Measurements from ENCODE around the gene NPC1L1. TPM values are rescaled to one million over a fixed set of nuclear protein-coding genes. Genes with fewer than 3 reads are reported as not detected.

NPC1L1 gene
- total and polyA plus RNA-seq, 2 of the 13 experiments (the other 11 are each of a cell fraction or from before 2014, with no cell fraction given), result 4.8 to 14.5 TPM

DNA sequence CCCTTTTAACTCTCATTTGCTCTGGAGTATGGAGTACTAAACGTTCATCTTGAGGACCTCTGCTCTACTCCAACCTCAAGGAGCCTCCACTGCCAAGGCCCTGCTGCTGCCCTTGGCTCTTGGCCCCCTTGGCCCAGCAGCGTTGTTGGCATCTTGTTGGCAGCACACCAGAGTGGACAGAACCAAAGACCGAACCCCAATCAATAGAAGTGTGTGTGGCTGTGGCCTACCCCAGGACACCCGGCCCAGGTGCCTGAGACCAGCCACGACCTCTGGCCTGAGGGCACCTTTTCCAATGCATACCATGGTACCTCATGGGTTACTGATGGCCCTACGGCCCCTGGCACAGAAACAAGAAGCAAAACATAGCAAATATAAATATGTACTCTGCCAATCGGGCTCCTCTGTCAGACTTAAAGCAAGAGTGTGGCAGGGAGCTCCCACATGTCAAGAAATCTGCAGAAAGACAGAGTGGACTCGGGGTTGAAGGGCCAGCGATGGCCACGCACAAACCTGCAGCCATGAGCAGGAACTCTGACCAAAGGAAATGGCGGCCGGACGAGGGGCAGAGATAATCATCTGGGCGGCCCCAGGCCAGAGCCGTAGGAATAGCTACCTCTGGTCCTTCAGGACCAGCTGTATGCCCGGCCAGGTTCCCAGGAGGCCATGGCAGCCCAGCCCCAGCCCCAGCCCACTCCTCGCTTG, 2.9 kb downstream of the NPC1L1 start (continued):
- 0 out of 2 replicates have a peak, but pooled peaks have one; percentile 20 for TF ChIP-seq ZFX (CRISPR knock-in tag; IDR thresholded peaks at IDR 0.05; ENCODE audit: low read depth)
- no peak for TF ChIP-seq MXD1 (CRISPR knock-in tag; IDR thresholded peaks at IDR 0.05)
- no peak for TF ChIP-seq STAT5B (CRISPR knock-in tag; IDR thresholded peaks at IDR 0.05)

- TF ChIP-seq ZNF605 (CRISPR knock-in tag; IDR thresholded peaks at IDR 0.05) (no peak), CHD4 (IDR thresholded peaks at IDR 0.05; ENCODE audit: borderline replicate concordance, low read length) (0 out of 2 replicates have a peak, but pooled peaks have one; percentile 31), ZMYM3 (CRISPR knock-in tag; IDR thresholded peaks at IDR 0.05) (peak; percentile 93), DR1 (CRISPR knock-in tag; IDR thresholded peaks at IDR 0.05) (no peak), ZNF547 (CRISPR knock-in tag; IDR thresholded peaks at IDR 0.05) (no peak), ZNF550 (CRISPR knock-in tag; IDR thresholded peaks at IDR 0.05; ENCODE audit: borderline replicate concordance) (no peak), EED (CRISPR knock-in tag; IDR thresholded peaks at IDR 0.05) (no peak), ZNF629 (CRISPR knock-in tag; conservative IDR thresholded peaks at IDR 0.05) (peak; percentile 95), ZNF556 (CRISPR knock-in tag; IDR thresholded peaks at IDR 0.05; ENCODE audit: borderline replicate concordance) (no peak), RCOR2 (CRISPR knock-in tag; IDR thresholded peaks at IDR 0.05) (0 out of 2 replicates have a peak, but pooled peaks have one; percentile 26), KDM1A (CRISPR knock-in tag; IDR thresholded peaks at IDR 0.05) (0 out of 2 replicates have a peak, but pooled peaks have one; percentile 47), ZNF768 (CRISPR knock-in tag; IDR thresholded peaks at IDR 0.05) (peak; percentile 91), MZF1 (CRISPR knock-in tag; IDR thresholded peaks at IDR 0.05; ENCODE audit: borderline replicate concordance) (no peak)
- ChIA-PET POLR2A (no interaction called here), CTCF (ENCODE audit: low intra/inter-chr PET ratio, low total read pairs) (interaction anchor here (0.9 kb wide), 1 partner anchor 28 kb away, joined by 3 read pairs; no protein-coding TSS in a partner anchor)
- H2AFZ ChIP-seq (ENCODE audit: low read length), result no peak overlapping the region
- H3K4me1 ChIP-seq (ENCODE audit: insufficient read depth, low read length), result peaks cover 84% of the 10 kb centered on the region
- in situ Hi-C loops (cut with HindIII; ENCODE audit: extremely low pct_ligation_motif_present, low pct_unique_long_range_greater_than_20kb) (no loop called here), intact Hi-C loops (cut with micrococcal nuclease; ENCODE audit: unreplicated experiment) (no loop called here)
- H3K36me3 ChIP-seq (replicated peaks in 1 of 2; ENCODE audit: control insufficient read depth in 1 of 2, insufficient read depth in 2 of 2, low read length in 2 of 2), result peaks cover 3 to 28% of the 10 kb centered on the region in 2 experiments
- H3K79me2 ChIP-seq (ENCODE audit: insufficient read depth, low read length), result peaks cover 61% of the 10 kb centered on the region
- H3K4me2 ChIP-seq (ENCODE audit: low read depth, low read length), result peak overlapping the region; percentile 98
- H4K20me1 ChIP-seq (ENCODE audit: insufficient read depth, low read length), result peaks cover 19% of the 10 kb centered on the region
- 84% methylated on average over 6 of the region's 6 CpGs for WGBS (ENCODE audit: low lambda C conversion rate)
- H3K9ac ChIP-seq (ENCODE audit: insufficient read depth, low read depth, low read length), result peak overlapping the region; percentile 55; the same call in 1 of the 2 replicates
- peak overlapping the region in 2 of 3 experiments; percentile 34 to 79; a peak in 4 of 6 replicates for H3K4me3 ChIP-seq (replicated peaks in 1 of 3; ENCODE audit: insufficient read depth in 1 of 3, low read depth in 2 of 3, low read length in 3 of 3)
- ATAC-seq, result no peak
- FAIRE-seq, result no peak
- H3K9me3 ChIP-seq (ENCODE audit: low read length), result no peaks in the 10 kb centered on the region
- H3K27me3 ChIP-seq (ENCODE audit: control insufficient read depth in 1 of 2, insufficient read depth in 2 of 2, low read length in 2 of 2), result no peaks in the 10 kb centered on the region
- BruUV-seq (replicated peaks), result no TSS peak
- H3K27ac ChIP-seq (ENCODE audit: extremely low read length, insufficient read depth, low read length), result no peak overlapping the region
- no peak for DNase-seq (ENCODE audit: low spot score)
Measured at GRCh38 chr7:44537442-44537841, 3.7 kb downstream of the NPC1L1 start.

Measured in HepG2 (cell line).